GM18499 (cell line): ENCODE data around the gene SARNP.
"Not testable (repeated sequence)": the region's sequence is repeated elsewhere in the genome, so short reads cannot be mapped to it uniquely, and the experiment has no call there.

Source experiments
- ATAC-seq: cut with Tn5 transposase; IDR thresholded peaks from one replicate; pipeline ENCODE4 v1.9.1; 2021; ENCODE audit warnings: moderate number of reproducible peaks; ENCODE audit not compliant: insufficient read depth, unreplicated experiment

The SARNP gene

GRCh38 chr12:55840581-55841351 is 23.2 kb upstream of the SARNP start:
- no peak for ATAC-seq

- ATAC-seq, result no peak
These were observed 22.0 kb upstream of the SARNP start for GRCh38 chr12:55839345-55840140.

DNA sequence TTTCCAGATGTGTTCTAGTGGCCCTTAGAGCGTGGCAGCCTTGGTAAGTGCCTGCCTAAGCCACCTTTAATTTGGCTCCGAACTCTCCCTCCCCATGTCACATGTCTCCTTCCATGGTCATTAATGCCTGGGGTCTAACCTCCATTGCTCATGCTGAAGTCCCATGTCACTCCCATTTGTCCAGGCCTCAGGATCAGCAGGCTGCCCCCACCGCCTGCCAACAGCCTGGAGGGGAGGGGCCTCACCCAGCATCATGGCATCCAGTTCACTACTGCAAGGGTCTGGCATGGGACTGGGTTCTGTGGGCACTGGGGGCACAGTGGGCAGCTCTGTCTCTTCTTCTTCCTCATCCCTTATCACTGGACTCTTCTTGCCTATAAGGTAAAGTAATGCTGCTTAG is 20.8 kb upstream of the SARNP start:
- no peak for ATAC-seq

- not testable (repeated sequence) for ATAC-seq
These were observed 16.9 kb upstream of the SARNP start for GRCh38 chr12:55834400-55834799.

- ATAC-seq, result no peak
These were observed 15.5 kb upstream of the SARNP start for GRCh38 chr12:55833056-55833455.

GRCh38 chr12:55831447-55831815 is 13.9 kb upstream of the SARNP start:
- no peak for ATAC-seq

DNA sequence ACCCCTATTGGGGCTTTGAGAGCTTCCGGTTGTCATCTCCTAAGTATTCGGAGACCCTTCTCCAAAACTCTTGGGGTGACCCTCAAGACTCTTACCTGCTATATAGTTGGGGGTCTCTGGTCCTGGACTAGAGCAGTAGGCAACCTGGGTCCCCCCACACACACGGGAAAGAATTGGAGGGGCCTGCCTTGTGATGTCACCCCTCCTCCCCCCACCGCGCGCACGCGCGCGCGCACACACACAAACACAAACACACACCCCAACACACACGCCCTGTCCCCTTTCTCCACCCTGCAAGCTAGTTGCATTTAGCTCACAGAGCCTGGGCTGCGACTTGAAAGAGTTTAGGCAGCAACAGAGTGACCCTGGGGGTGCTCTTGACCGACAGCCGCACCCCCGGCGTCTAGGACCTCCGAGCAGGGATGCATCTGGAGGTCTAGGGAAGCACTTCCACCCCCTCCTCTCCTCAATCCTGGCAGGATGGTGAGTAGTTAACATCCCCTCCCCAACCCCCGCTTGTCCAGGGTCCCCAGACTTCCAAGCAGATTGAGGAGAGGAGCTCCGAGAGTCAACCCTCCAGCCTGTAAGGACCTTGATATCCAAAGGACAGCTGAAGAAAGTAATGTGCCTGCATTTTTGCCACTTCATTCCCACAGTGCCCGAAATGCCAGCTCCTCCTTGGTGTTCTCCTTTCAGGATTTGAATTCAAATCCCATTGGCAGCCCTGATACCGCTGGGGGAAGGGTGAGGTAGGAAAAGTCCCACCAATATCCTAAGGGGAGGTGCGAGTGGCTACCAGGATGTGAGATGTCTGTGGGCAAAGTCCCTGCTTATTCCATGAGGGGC is 13.3 kb upstream of the SARNP start:
- ATAC-seq, result no peak

GRCh38 chr12:55829967-55830600 is 12.6 kb upstream of the SARNP start:
- ATAC-seq, result peak; percentile 4

DNA sequence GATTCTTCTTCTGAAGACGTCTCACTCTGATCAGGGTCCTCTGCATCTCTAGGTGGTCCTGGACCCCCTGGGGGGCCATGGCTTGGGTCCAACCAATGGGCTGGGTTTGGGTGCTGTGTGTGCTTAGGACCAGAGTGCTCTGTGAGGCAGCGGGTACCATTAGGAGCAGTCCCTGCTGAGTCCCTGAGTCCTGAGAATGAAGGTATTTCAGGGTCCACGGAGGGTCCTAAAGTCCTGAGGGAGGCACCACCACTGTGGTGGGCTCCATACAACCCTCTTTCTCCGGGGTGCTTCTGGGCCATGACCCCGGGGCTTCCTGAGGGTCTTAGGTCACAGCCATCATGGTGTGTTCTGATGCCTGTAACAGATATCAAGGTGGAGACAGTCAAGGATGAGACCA is 10.8 kb upstream of the SARNP start:
- no peak for ATAC-seq

- no peak for ATAC-seq
These were observed 10.3 kb upstream of the SARNP start for GRCh38 chr12:55827806-55828205.

- no peak for ATAC-seq
These were observed 7.2 kb upstream of the SARNP start for GRCh38 chr12:55824726-55825125.

- no peak for ATAC-seq
These were observed 5.9 kb upstream of the SARNP start for GRCh38 chr12:55823419-55823818.

- no peak for ATAC-seq
These were observed 4.7 kb upstream of the SARNP start for GRCh38 chr12:55822228-55822627.

- no peak for ATAC-seq
These were observed 3.2 kb upstream of the SARNP start for GRCh38 chr12:55820679-55821078.

- ATAC-seq, result no peak
These were observed 1.4 kb upstream of the SARNP start for GRCh38 chr12:55818886-55819285.

DNA sequence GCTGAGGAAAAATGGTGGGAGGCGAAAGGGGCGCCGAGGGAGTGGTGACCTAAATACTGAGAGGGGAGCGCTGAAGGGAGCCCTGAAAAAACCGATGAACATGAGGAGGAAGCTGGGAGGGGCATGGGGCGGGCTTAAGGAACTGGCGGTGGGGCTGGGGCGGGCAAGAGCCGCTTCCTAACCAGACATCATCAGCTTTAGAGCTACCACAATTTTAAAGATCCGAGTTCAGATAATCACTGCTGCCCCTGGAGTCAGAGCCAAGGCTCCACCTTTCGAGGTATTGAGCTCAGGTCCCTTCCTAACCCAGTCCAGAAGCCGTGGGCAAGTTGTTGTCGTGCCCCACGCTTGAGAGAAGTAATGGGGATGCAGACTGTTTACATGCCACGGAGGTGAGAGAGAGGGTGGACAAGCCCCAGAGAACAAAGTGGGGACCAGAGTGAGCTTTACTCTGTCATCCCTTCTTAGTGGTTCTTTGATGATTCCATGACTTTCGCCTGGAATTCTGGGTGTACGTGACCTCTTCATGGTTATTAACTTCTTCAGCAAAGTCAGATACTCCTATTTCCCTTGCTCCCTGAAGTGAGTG is 710 bp upstream of the SARNP start:
- ATAC-seq, result no peak

- no peak for ATAC-seq
These were observed 611 bp downstream of the SARNP start for GRCh38 chr12:55816881-55817344.

DNA sequence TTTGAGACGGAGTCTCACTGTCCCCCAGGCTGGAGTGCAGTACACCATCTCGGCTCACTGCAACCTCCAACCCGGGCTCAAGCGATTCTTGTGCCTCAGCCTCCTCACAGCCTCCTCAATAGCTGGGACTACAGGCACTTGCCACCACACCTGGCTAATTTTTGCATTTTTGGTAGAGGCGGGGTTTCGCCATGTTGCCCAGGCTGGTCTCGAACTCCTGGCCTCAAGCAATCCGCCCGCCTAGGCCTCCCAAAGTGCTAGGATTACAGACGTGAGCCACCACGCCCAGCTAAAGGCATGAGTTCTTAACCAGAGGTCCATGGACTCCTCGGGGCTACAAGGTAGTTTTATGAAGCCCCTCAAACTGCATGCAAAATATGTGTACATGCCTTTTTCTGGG is 2.1 kb downstream of the SARNP start:
- ATAC-seq, result no peak

GRCh38 chr12:55814257-55814656 is 3.3 kb downstream of the SARNP start:
- no peak for ATAC-seq

GRCh38 chr12:55812088-55812487 is 5.4 kb downstream of the SARNP start:
- ATAC-seq, result no peak
